ENCODE results near the gene PMS1.
"Not testable (repeated sequence)": the region's sequence is repeated elsewhere in the genome, so short reads cannot be mapped to it uniquely, and the experiment has no call there.

The PMS1 gene

GRCh38 chr2:189860161-189860560 is 75.9 kb downstream of the PMS1 start:
- in situ Hi-C loops (cut with HindIII; ENCODE audit: low sequenced_read_pairs), result no loop called here

GRCh38 chr2:189862751-189863150 is 78.5 kb downstream of the PMS1 start:
- in situ Hi-C loops (cut with HindIII; ENCODE audit: low sequenced_read_pairs), result no loop called here

DNA sequence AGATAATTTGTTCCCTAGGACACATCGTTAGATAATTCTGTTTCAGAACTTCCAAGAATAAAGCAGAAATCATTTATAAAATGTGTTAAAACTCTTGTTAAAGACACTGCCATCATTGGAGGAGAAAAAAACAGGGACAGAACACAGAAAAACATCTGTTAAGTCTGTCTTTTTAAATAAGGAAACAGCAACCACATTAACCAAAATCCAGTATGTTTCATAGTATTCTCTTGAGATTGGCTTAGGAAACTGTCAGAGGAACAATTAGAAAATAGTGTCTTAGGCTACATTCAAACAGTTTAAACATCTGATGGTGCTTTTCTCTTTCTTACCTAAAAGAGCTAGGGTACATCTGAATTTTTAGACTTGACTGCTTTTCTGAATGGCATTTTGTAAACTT is 81.6 kb downstream of the PMS1 start:
- in situ Hi-C loops (cut with HindIII; ENCODE audit: low sequenced_read_pairs), result no loop called here

DNA sequence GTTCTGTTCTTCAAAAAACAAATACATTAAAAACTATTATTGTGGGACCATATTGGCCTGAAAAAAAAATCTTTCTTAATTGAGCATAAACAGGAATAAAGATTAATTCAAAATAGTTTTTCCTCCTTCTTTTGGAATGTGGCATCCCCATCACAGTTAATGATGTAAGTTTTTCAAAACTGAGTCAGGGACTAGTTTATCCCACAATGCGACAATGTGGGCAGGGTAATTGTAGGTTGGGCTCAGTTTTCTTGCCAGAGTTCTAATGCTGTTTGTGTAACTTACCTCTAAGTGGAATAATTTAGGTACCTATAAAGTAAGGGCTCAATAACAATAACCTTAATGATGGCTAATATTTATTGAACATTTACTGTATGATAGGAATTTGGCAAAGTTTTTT is 82.0 kb downstream of the PMS1 start:
- in situ Hi-C loops (cut with HindIII; ENCODE audit: low sequenced_read_pairs), result no loop called here

DNA sequence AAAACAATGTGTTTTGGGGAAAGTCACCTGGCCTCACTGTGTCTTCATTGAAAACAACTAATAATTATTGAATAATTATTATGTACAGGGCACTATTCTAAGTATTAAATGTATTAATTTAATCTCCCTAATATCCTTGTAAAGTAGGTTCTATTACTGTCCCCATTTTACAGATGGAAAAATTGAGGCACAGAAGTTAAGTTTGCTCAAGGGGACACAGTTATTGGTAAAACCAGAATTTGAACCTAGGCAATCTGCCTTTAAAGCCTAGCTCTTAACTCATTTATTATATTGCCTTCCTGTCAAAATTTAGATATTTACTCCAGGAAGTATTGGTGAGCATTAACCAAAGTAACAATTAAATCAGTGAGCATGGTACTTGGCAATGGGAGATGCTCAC is 84.6 kb downstream of the PMS1 start:
- in situ Hi-C loops (cut with HindIII; ENCODE audit: low sequenced_read_pairs), result no loop called here

GRCh38 chr2:189870381-189871085 is 86.3 kb downstream of the PMS1 start:
- in situ Hi-C loops (cut with HindIII; ENCODE audit: low sequenced_read_pairs), result no loop called here

DNA sequence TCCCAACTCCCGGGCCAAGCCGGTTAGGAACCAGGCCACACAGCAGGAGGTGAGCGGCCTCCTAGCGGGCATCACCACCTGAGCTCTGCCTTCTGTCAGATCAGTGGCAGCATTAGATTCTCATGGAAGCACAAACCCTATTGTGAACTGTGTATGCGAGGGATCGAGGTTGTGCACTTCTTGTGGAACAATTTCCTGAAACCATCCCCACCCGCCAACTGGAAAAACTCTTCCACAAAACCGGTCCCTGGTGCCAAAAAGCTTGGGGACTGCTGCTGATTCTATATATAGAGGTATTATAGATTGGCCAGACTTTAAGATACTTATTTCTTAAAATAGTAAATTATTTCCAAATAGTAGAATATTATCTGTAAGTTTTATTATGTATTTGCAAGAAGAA is 89.4 kb downstream of the PMS1 start:
- in situ Hi-C loops (cut with HindIII; ENCODE audit: low sequenced_read_pairs), result no loop called here

DNA sequence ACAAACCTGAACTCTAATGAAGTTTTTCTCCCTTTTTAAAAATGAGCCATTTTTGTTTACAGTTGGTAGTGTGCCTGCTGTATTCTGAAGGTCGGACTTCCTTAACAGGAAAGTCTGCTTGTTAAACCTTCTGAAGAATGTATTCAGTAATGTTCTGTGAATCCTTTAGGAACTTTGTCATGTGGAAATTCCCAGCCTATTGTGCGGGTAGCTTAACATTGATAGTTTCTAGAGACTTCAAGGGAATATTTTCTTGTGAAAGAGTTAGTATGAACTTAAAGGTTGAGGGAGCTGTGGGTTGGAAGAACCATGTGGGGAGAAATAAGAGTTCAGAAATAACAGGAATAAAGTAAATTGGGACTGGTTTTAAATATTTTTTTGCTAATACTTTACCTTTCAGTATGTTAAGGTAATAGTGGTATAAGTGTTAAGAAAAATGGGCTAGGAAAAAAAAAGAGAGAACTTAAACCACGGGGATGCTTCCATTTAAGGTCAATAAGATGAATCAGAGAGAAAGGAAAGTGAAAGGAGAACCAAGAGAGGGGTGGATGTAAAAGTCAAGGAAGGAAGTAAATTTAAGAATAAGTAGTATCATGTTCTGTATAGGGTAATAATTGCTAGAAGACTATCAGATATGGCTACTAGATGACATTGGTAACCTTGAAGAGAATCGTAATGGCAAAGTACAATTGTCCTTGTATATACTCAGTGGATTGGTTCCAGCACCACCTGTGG is 90.5 kb downstream of the PMS1 start:
- in situ Hi-C loops (cut with HindIII; ENCODE audit: low sequenced_read_pairs), result no loop called here

DNA sequence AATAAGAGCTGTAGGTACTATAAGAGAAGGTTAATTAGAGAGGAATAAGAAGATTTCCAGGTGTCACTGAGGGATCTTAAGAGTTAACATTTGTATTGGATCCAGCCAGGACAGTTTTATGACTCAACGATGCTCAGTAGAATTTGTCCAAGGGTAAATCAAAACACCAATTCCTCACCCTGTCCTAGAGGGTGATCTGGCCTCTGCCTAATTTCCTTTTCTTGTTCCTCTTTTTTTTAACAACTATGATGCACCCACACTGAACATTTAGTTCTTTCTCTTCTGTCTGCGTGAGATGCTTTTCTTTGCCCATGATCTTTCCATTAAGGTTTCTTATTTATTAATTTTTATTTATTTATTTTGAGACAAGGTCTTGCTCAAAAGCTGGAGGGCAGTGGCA is 92.0 kb downstream of the PMS1 start:
- in situ Hi-C loops (cut with HindIII; ENCODE audit: low sequenced_read_pairs), result no loop called here

DNA sequence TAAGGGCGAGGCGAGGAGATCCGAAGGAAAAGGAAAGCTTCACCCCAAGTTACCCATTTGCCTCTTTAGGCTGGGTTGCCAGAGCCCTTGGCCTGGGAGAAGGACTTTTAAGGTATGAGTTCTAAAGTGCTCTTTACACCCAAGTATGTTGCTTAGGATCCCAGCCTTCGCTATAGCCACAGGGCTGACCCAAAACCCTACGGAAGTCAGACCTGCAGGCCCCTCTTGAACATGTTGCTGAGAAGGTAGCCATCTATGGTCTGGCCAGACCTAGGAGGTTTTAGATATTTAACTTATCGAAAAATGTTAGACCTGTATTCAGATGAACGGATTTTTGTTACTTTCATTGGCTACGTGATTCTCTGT is 95.4 kb downstream of the PMS1 start:
- in situ Hi-C loops (cut with HindIII; ENCODE audit: low sequenced_read_pairs), result no loop called here

- in situ Hi-C loops (cut with HindIII; ENCODE audit: low sequenced_read_pairs), result no loop called here
Observed at GRCh38 chr2:189880429-189880828, 96.2 kb downstream of the PMS1 start.

DNA sequence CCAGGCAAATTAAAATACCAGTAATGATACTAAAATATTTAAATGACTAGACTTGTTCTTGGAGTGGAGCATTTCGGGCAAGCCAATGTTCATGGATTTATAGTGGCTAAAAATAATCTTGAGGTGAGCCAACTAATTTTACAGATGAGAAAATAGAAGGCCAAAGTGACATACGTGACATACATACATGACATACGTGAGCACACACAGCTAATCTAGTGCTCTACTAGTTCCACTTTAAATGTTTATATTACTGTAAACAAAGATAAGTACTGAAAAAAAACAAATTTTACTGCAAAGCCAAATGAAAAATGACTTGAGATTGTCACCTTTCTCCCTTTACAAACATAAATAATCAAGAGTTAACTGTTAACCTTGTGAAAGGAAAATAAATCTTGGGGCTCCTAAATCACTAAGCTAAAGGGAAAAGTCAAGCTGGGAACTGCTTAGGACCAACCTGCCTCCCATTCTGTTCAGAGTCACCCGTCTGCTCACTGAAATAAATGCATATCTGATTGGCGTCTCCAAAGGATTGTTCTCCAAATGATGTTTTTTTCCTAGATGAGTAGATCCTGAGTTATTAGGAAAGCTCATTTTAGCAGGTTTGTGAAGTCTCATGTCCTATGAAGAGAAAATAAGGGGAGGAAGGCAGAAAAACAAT is 96.7 kb downstream of the PMS1 start:
- in situ Hi-C loops (cut with HindIII; ENCODE audit: low sequenced_read_pairs), result no loop called here

DNA sequence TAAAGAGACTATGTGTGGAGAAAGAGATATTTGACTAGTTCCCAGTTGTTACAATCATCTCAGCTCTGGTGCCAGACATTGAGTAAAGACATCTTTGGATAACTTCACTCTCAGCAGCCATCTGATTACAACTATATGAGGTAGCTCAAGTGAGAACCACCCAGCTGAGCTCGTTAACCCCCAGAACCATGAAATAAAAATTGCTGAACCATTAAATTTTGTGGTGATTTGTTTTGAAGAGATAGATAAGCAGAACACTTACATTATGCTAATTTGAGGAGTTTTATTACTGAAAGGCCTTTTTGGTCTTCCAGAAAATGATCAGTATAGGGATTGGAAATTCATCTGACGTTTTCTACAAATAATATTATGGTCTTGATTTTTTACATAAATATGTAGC is 101.1 kb downstream of the PMS1 start:
- in situ Hi-C loops (cut with HindIII; ENCODE audit: low sequenced_read_pairs), result no loop called here

- in situ Hi-C loops (cut with HindIII; ENCODE audit: low sequenced_read_pairs), result not testable (repeated sequence)
Observed at GRCh38 chr2:189892546-189893294, 108.5 kb downstream of the PMS1 start.

DNA sequence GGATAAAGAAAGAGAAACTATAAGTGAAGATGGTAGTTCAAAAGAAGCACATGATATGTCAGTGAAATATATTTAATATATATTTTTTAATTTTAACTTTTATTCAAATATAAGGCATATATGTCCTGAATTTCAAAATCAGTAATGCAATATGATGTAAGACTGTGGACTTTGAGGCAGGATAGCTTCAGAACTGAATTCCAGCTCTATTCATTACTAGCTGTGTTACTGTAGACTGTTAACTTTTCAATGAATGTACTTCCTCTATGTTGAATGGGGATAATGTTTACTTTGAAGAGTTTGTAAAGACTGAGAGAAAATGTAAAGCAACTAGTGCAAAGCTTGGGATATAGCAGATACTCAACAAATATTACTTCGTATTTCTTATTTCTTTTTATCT is 112.6 kb downstream of the PMS1 start:
- in situ Hi-C loops (cut with HindIII; ENCODE audit: low sequenced_read_pairs), result no loop called here

- in situ Hi-C loops (cut with HindIII; ENCODE audit: low sequenced_read_pairs), result no loop called here
Observed at GRCh38 chr2:189899101-189899500, 114.9 kb downstream of the PMS1 start.

GRCh38 chr2:189900726-189901125 is 116.5 kb downstream of the PMS1 start:
- in situ Hi-C loops (cut with HindIII; ENCODE audit: low sequenced_read_pairs), result no loop called here

- in situ Hi-C loops (cut with HindIII; ENCODE audit: low sequenced_read_pairs), result no loop called here
Observed at GRCh38 chr2:189901664-189902063, 117.4 kb downstream of the PMS1 start.

- in situ Hi-C loops (cut with HindIII; ENCODE audit: low sequenced_read_pairs), result loop anchor here (5.0 kb wide), 1 partner anchor 93 kb away; no protein-coding TSS in a partner anchor
Observed at GRCh38 chr2:189913821-189914220, 129.6 kb downstream of the PMS1 start.

DNA sequence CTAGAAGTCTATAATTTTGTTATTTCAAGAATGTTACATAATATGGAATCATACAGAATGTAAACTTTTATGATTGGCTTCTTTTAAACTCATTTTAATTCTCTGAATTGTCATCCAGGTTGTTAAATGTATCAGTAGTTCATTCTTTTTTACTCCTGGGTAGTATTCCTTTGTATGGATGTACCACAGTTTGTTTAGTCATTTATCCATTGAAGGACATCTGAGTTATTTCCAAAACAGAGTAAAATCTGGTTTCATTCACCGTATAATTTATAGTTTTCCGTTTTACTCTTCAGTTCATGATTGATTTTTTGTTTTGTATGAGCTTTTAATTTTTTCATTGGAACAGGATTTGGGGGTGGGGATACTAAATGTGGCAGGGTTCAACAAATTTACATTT is 132.4 kb downstream of the PMS1 start:
- in situ Hi-C loops (cut with HindIII; ENCODE audit: low sequenced_read_pairs), result no loop called here

All from endothelial cell of hepatic sinusoid (primary cell).